Neutrophil (primary cell): ENCODE data around the gene TRIP10.

Experiments
- H3K27ac ChIP-seq: fragments of 200-600 bp; sonication (generic); 2 replicates; pipeline ENCODE4 v1.5.1; 2016; ENCODE audit warnings: mild to moderate bottlenecking, moderate library complexity
- H3K27me3 ChIP-seq: fragments of 200-600 bp; sonication (generic); 2 replicates; pipeline ENCODE4 v1.6.0; 2016; ENCODE audit warnings: mild to moderate bottlenecking
- H3K36me3 ChIP-seq: fragments of 200-600 bp; sonication (generic); 2 replicates; pipeline ENCODE4 v1.5.1; 2017
- H3K4me1 ChIP-seq, 2 experiments: fragments of 200-600 bp in 1 of 2; sonication (generic) in 1 of 2; 1 replicate in 1 of 2; 2 replicates in 1 of 2; pipeline versions ENCODE4 v1.5.1 to v1.6.1; 2013 to 2016; ENCODE audit warnings: low read depth in 1 of 2, low read length in 1 of 2, mild to moderate bottlenecking in 1 of 2, moderate library complexity in 1 of 2; ENCODE audit not compliant: control insufficient read depth in 1 of 2, insufficient read depth in 1 of 2
- H3K4me3 ChIP-seq, 2 experiments: fragments of 200-600 bp in 1 of 2; sonication (generic) in 1 of 2; 1 replicate in 1 of 2; 2 replicates in 1 of 2; pipeline ENCODE4 v1.5.1; 2013 to 2016; ENCODE audit warnings: low read depth in 1 of 2, low read length in 1 of 2, mild to moderate bottlenecking in 1 of 2, moderate library complexity in 1 of 2
- H3K9me3 ChIP-seq: fragments of 200-600 bp; sonication (generic); 2 replicates; pipeline ENCODE4 v1.5.1; 2016
- TF ChIP-seq, protein P1 (sequence below): fragments of 200-600 bp; sonication (generic); IDR thresholded peaks from 2 replicates; pipeline ENCODE4 v1.5.1; 2016; ENCODE audit warnings: antibody characterized with exemption

The TRIP10 gene

GRCh38 chr19:6752256-6753177 is 13.0 kb downstream of the TRIP10 start:
- Histone ChIP-seq H3K27me3 (peaks cover 24% of the 10 kb centered on the region), H3K4me1 (peaks cover 10 to 13% of the 10 kb centered on the region in 2 experiments), H3K27ac (no peak overlapping the region), H3K4me3 (no peak overlapping the region), H3K36me3 (no peaks in the 10 kb centered on the region), H3K9me3 (no peaks in the 10 kb centered on the region)
- TF ChIP-seq, protein P1, sequence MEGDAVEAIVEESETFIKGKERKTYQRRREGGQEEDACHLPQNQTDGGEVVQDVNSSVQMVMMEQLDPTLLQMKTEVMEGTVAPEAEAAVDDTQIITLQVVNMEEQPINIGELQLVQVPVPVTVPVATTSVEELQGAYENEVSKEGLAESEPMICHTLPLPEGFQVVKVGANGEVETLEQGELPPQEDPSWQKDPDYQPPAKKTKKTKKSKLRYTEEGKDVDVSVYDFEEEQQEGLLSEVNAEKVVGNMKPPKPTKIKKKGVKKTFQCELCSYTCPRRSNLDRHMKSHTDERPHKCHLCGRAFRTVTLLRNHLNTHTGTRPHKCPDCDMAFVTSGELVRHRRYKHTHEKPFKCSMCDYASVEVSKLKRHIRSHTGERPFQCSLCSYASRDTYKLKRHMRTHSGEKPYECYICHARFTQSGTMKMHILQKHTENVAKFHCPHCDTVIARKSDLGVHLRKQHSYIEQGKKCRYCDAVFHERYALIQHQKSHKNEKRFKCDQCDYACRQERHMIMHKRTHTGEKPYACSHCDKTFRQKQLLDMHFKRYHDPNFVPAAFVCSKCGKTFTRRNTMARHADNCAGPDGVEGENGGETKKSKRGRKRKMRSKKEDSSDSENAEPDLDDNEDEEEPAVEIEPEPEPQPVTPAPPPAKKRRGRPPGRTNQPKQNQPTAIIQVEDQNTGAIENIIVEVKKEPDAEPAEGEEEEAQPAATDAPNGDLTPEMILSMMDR: no peak

DNA sequence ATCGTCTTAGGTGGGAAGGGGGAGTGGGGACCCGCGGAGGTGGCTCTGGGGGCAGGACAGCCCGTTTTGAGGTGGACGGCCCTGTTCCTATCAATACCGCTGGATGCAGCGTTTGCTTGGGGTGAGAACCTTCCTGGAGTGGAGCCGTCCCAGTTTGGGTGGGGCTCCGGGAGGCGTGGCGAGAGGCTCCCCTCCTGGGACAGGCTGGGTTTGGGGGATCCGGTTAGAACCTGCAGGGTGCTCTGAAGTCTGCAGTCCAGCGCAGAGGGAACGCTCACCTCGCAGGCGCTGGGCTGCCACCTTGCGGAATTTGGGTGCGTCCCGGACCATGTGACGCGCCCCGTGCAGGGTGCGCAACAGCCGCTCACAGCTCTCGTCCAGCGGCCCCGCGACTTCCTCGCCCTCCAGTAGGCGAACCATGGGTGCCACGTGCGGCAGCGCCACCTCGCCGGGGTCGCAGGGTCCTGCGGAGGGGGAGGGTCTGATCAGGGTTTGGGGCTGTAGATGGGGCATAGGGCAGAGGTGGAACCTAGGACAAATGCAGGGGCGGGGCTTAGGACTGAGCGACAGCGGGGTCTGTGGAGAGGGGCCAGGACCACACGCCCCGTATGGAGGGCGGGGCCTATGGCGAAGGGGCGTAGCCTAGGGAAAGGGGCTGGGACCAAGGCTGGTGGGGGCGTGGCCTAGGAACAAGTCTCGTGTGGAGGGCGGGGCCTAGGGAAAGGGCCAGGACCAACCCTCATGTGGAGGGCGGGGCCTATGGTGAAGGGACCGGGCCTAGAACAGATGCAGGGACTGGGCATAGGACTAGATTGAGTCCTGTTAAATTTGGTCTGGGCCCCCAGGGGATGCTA is 13.9 kb downstream of the TRIP10 start:
- Histone ChIP-seq H3K4me3 (peak overlapping the region; percentile 51 to 60), H3K36me3 (no peaks in the 10 kb centered on the region)
- TF ChIP-seq, protein P1: peak; percentile 82

GRCh38 chr19:6754136-6754535 is 14.7 kb downstream of the TRIP10 start:
- Histone ChIP-seq H3K9me3 (no peaks in the 10 kb centered on the region), H3K36me3 (no peaks in the 10 kb centered on the region), H3K27me3 (peaks cover 16% of the 10 kb centered on the region), H3K27ac (no peak overlapping the region), H3K4me3 (peak overlapping the region in 1 of 2 experiments; percentile 60), H3K4me1 (peaks cover 10 to 13% of the 10 kb centered on the region in 2 experiments)
- TF ChIP-seq, protein P1: no peak

More for the DNA sequence above, 13.9 kb downstream of the TRIP10 start:
- Histone ChIP-seq H3K4me1 (peaks cover 10 to 13% of the 10 kb centered on the region in 2 experiments), H3K27ac (peak overlapping the region; percentile 63), H3K9me3 (no peaks in the 10 kb centered on the region), H3K27me3 (peaks cover 23% of the 10 kb centered on the region)

- Histone ChIP-seq H3K4me1 (peaks cover 10 to 13% of the 10 kb centered on the region in 2 experiments), H3K9me3 (no peaks in the 10 kb centered on the region), H3K36me3 (no peaks in the 10 kb centered on the region), H3K27me3 (peaks cover 9% of the 10 kb centered on the region), H3K27ac (no peak overlapping the region), H3K4me3 (no peak overlapping the region)
- TF ChIP-seq, protein P1: no peak
These were observed 15.4 kb downstream of the TRIP10 start for GRCh38 chr19:6754653-6755463.

- Histone ChIP-seq H3K27me3 (no peaks in the 10 kb centered on the region), H3K4me1 (peaks cover 1 to 6% of the 10 kb centered on the region in 2 experiments), H3K36me3 (no peaks in the 10 kb centered on the region), H3K4me3 (no peak overlapping the region), H3K9me3 (no peaks in the 10 kb centered on the region), H3K27ac (no peak overlapping the region)
- TF ChIP-seq, protein P1: no peak
These were observed 21.1 kb downstream of the TRIP10 start for GRCh38 chr19:6760606-6761005.
